ENCODE data around the gene HIRA. TPM values are rescaled to one million over a fixed set of nuclear protein-coding genes. Genes with fewer than 3 reads are reported as not detected.

The HIRA gene
- total and polyA plus RNA-seq, 9 of the 15 experiments (the other 6 are each of a cell fraction or from before 2014, with no cell fraction given): 0.96 to 132 (median 58.4) TPM

DNA sequence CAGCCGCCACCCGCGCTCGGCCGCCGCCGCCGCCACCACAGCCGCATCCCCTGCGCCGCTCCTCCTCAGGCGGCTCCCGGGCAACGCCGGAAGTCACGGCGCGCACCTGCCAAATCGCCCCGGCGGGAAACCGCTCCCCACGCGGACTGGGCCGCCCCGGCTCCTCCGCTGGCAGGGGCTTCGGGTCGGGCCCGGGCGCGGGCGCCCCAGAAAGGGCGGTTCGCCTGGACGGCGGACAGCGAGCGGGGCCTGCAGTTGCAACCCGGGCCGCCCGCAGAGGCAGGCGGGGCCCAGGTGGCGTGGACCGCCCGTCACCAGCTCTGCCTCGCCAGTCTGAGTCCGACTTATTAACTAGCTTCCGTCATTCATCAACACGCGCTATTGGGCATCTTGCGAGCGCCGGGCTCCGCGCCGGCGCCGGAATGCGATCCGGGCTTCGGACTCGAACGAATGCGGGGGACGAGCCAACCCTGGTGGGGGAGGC is at the start of gene HIRA (continued):
- TF ChIP-seq, protein P1, sequence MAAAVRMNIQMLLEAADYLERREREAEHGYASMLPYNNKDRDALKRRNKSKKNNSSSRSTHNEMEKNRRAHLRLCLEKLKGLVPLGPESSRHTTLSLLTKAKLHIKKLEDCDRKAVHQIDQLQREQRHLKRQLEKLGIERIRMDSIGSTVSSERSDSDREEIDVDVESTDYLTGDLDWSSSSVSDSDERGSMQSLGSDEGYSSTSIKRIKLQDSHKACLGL (CRISPR knock-in tag; IDR thresholded peaks at IDR 0.05; ENCODE audit: borderline replicate concordance, poor library complexity, severe bottlenecking): peak; percentile 87
- TF ChIP-seq, protein P2, sequence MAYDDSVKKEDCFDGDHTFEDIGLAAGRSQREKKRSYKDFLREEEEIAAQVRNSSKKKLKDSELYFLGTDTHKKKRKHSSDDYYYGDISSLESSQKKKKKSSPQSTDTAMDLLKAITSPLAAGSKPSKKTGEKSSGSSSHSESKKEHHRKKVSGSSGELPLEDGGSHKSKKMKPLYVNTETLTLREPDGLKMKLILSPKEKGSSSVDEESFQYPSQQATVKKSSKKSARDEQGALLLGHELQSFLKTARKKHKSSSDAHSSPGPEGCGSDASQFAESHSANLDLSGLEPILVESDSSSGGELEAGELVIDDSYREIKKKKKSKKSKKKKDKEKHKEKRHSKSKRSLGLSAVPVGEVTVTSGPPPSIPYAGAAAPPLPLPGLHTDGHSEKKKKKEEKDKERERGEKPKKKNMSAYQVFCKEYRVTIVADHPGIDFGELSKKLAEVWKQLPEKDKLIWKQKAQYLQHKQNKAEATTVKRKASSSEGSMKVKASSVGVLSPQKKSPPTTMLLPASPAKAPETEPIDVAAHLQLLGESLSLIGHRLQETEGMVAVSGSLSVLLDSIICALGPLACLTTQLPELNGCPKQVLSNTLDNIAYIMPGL (CRISPR knock-in tag; IDR thresholded peaks at IDR 0.05): peak; percentile 25; the same call in 1 of the 2 replicates
- peak; percentile 95 for TF ChIP-seq SETDB1 (IDR thresholded peaks at IDR 0.05; ENCODE audit: low read length)
- TF ChIP-seq ELF2 (CRISPR knock-in tag; IDR thresholded peaks at IDR 0.05): peak; percentile 87; the same call in 1 of the 2 replicates
- peak; percentile 33; the same call in 1 of the 2 replicates for TF ChIP-seq TEAD2 (tag; IDR thresholded peaks at IDR 0.05)
- TF ChIP-seq ZNF561 (CRISPR knock-in tag; conservative IDR thresholded peaks at IDR 0.05): peak; percentile 25; the same call in 1 of the 2 replicates
- TF ChIP-seq, protein P3, sequence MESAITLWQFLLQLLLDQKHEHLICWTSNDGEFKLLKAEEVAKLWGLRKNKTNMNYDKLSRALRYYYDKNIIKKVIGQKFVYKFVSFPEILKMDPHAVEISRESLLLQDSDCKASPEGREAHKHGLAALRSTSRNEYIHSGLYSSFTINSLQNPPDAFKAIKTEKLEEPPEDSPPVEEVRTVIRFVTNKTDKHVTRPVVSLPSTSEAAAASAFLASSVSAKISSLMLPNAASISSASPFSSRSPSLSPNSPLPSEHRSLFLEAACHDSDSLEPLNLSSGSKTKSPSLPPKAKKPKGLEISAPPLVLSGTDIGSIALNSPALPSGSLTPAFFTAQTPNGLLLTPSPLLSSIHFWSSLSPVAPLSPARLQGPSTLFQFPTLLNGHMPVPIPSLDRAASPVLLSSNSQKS (CRISPR knock-in tag; IDR thresholded peaks at IDR 0.05): 0 out of 2 replicates have a peak, but pooled peaks have one; percentile 10
- TF ChIP-seq ZNF695 (CRISPR knock-in tag; IDR thresholded peaks at IDR 0.05): 0 out of 2 replicates have a peak, but pooled peaks have one; percentile 4
- TF ChIP-seq, protein P4, sequence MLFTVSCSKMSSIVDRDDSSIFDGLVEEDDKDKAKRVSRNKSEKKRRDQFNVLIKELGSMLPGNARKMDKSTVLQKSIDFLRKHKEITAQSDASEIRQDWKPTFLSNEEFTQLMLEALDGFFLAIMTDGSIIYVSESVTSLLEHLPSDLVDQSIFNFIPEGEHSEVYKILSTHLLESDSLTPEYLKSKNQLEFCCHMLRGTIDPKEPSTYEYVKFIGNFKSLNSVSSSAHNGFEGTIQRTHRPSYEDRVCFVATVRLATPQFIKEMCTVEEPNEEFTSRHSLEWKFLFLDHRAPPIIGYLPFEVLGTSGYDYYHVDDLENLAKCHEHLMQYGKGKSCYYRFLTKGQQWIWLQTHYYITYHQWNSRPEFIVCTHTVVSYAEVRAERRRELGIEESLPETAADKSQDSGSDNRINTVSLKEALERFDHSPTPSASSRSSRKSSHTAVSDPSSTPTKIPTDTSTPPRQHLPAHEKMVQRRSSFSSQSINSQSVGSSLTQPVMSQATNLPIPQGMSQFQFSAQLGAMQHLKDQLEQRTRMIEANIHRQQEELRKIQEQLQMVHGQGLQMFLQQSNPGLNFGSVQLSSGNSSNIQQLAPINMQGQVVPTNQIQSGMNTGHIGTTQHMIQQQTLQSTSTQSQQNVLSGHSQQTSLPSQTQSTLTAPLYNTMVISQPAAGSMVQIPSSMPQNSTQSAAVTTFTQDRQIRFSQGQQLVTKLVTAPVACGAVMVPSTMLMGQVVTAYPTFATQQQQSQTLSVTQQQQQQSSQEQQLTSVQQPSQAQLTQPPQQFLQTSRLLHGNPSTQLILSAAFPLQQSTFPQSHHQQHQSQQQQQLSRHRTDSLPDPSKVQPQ (CRISPR knock-in tag; IDR thresholded peaks at IDR 0.05; ENCODE audit: borderline replicate concordance): peak; percentile 60; the same call in 1 of the 2 replicates
- TF ChIP-seq PHF8 (IDR thresholded peaks at IDR 0.05; ENCODE audit: borderline replicate concordance, low read length): peak; percentile 46
- TF ChIP-seq, protein P5, sequence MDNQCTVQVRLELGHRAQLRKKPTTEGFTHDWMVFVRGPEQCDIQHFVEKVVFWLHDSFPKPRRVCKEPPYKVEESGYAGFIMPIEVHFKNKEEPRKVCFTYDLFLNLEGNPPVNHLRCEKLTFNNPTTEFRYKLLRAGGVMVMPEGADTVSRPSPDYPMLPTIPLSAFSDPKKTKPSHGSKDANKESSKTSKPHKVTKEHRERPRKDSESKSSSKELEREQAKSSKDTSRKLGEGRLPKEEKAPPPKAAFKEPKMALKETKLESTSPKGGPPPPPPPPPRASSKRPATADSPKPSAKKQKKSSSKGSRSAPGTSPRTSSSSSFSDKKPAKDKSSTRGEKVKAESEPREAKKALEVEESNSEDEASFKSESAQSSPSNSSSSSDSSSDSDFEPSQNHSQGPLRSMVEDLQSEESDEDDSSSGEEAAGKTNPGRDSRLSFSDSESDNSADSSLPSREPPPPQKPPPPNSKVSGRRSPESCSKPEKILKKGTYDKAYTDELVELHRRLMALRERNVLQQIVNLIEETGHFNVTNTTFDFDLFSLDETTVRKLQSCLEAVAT (IDR thresholded peaks at IDR 0.05): no peak
- peak; percentile 11; the same call in 1 of the 2 replicates for TF ChIP-seq MAFK (IDR thresholded peaks at IDR 0.05; ENCODE audit: low read length)
- peak; percentile 84 for TF ChIP-seq MXI1 (IDR thresholded peaks at IDR 0.05; ENCODE audit: low read depth, low read length)
- TF ChIP-seq, protein P6, sequence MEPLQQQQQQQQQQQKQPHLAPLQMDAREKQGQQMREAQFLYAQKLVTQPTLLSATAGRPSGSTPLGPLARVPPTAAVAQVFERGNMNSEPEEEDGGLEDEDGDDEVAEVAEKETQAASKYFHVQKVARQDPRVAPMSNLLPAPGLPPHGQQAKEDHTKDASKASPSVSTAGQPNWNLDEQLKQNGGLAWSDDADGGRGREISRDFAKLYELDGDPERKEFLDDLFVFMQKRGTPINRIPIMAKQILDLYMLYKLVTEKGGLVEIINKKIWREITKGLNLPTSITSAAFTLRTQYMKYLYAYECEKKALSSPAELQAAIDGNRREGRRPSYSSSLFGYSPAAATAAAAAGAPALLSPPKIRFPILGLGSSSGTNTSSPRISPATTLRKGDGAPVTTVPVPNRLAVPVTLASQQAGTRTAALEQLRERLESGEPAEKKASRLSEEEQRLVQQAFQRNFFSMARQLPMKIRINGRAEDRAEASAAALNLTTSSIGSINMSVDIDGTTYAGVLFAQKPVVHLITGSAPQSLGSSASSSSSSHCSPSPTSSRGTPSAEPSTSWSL (CRISPR knock-in tag; IDR thresholded peaks at IDR 0.05; ENCODE audit: borderline replicate concordance): peak; percentile 86; the same call in 1 of the 2 replicates
- TF ChIP-seq ETV1 (tag; conservative IDR thresholded peaks at IDR 0.05; ENCODE audit: low read depth): peak; percentile 63
- peak in 2 of 3 experiments; percentile 50 to 91 for TF ChIP-seq YY1 (IDR thresholded peaks at IDR 0.05; ENCODE audit: borderline replicate concordance in 1 of 3, control insufficient read depth in 1 of 3, extremely low read depth in 1 of 3, insufficient read depth in 3 of 3, insufficient read length in 1 of 3, insufficient replicate concordance in 2 of 3, low read depth in 1 of 3, low read length in 2 of 3)
